Measurements from ENCODE around the gene DPP6.

The DPP6 gene

GRCh38 chr7:154898973-154899855 lies 847.0 kb downstream of the DPP6 start:
- H3K4me3 ChIP-seq (ENCODE audit: low read depth, low read length), result no peak overlapping the region

- H3K4me3 ChIP-seq (ENCODE audit: low read depth, low read length), result no peak overlapping the region
Measured at GRCh38 chr7:154899862-154900261, 847.7 kb downstream of the DPP6 start.

DNA sequence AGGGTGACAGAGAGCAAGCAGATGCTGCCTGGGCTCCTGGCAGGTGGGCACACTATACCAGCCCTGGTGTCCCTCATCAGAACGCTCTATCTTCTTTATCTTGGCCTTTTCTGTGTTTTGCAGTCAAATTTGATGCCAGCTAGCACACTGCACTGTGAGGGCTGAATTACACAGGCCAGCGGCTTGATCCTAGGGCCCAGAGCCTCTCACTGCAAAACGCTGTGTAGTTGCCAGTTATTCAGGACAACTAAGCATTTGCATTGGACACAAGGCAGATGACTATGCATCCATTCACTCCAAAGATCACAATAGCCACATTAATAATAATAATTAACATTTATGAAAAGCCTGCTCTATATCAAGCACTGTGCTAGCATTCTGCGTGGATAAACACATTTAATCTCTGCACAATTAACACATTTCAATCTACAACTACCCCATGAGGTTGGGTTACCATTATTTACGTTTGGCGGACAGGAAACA lies 850.4 kb downstream of the DPP6 start:
- no peak overlapping the region for H3K4me3 ChIP-seq (ENCODE audit: low read depth, low read length)

DNA sequence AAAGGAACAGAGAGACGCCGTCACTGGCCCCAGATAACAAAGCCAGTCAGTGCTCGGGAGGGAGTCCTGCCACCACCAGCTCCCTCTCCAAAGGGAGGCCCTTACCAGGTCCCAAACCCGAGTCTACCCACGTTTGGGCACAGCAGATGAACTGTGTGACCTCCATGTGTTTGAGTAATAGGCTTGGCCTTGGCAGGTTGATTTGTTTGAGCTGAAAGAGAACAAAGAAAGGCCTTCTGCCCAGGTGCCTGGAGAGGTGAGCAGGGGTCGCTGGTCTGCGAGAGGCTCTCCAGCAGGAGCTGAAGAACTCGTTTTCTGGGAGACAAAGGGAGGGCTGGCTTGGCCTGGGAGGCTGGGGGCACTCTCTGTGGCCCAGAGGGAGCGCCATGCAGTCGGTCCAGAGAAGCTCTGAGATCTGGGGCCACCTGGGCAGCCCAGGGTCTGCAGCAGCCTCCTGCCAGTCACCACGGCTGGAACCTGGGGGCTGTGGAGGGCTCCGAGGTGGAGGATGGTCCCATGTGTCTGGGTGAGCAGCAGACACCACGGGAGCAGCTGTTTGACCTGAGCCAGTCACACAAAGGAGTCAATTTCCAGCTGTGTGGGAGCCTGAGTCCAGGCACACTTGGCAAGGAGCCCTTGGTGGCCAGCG lies 851.0 kb downstream of the DPP6 start:
- H3K4me3 ChIP-seq (ENCODE audit: low read depth, low read length), result no peak overlapping the region

DNA sequence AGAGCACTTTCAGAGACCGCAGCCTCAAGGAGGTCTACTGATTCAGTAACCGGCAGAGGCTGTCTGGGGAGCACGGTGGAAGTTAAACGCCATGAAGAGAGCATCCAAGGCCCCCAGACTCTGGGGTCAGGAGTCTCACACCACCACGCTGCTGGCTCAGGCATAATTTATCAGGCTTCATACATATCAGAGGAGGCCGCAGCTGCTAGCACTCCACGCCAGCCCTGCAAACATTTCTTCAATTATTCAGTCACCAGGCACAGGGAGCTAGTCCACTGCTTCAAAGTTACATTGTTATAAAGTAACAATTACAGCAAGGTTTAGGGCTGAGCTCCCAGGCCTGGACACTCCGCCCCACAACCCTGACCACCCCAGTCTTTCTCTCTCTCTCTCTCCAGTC lies 852.9 kb downstream of the DPP6 start:
- no peak overlapping the region for H3K4me3 ChIP-seq (ENCODE audit: low read depth, low read length)

- no peak overlapping the region for H3K4me3 ChIP-seq (ENCODE audit: low read depth, low read length)
Measured at GRCh38 chr7:154905615-154906014, 853.4 kb downstream of the DPP6 start.

DNA sequence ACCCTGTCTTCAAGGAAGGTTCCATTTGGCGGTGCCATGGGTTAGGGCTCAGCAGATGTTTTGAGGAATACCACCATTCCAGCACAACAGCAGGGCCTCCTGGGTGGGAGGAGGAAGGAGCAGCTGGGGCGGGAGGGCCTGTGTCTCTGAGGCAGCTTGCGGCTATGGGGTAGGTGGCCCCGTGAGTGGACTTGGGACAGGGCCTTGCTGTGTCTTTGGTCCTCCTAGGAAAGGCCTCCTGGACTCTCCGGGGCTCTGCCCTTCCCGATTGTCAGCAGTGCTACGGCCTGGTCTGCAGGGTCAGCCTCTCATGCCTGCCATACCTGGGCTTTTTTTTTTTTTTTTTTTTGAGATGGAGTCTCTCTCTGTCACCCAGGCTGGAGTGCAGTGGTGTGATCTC lies 854.0 kb downstream of the DPP6 start:
- H3K4me3 ChIP-seq (ENCODE audit: low read depth, low read length), result no peak overlapping the region

DNA sequence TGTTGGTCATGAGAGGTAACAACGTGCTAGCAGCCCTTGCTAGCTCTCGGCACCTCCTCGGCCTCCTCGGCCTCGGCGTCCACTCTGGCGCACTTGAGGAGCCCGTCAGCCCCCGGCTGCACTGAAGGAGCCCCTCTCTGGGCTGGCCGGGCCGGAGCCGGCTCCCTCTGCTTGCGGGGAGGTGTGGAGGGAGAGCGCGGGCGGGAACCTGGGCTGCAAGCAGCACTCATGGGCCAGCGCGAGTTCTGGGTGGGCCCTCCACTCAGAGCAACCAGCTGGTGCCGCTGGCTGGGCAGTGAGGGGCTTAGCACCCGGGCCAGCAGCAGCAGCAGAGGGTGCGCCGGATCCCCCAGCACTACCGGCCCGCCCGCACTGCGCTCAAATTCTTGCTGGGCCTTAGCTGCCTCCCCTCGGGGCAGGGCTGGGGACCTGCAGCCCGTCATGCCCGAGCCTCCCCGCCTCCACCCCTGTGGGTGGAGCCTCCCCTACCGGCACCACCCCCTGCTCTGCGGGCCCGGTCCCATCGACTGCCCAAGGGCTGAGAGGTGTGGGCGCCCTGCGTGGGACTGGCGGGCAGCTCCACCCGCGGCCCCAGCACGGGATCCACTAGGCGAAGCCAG lies 854.6 kb downstream of the DPP6 start:
- no peak overlapping the region for H3K4me3 ChIP-seq (ENCODE audit: low read depth, low read length)

- no peak overlapping the region for H3K4me3 ChIP-seq (ENCODE audit: low read depth, low read length)
Measured at GRCh38 chr7:154907651-154908620, 855.7 kb downstream of the DPP6 start.

DNA sequence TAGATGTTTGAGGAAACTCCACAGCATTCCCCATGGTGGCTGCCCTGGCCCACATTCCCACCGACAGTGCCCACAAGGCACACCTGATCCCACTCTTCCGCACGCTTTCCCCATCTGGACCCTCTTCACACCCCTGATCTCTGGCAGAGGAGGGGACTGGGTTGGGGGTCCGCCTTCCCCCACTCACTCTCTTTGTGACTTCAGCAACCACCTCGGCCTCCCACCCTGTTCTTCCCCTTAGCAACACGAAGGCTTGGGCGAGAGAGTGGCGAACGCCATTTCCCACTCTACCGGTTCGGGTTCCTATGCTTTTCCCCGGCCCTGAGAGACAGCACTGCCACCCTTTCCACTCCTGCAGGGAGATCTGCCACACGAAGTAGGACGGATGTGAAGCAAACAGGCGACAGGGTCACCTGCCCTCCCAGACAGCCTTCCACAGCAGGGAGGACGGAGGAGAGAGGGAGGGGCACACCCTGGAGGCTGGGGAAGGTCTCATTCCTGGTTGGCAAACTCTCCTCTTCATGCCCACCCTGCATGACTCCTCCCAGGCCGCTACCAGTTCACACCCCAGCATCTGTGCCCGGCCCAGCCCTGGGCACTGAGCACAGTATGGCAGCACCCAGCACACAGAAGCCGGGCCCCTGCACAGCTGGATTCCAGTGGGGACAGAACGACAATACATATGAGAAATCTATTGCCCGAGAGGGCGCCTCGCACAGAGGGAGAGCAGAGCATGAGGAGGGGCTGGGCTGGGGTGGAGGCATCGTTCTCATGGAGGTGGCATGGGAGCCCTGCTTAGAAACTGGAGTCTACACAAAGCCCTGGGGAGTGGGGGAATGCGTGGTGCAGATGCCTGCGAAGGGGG lies 857.3 kb downstream of the DPP6 start:
- no peak overlapping the region for H3K4me3 ChIP-seq (ENCODE audit: low read depth, low read length)

- no peak overlapping the region for H3K4me3 ChIP-seq (ENCODE audit: low read depth, low read length)
Measured at GRCh38 chr7:154910125-154910524, 857.9 kb downstream of the DPP6 start.

DNA sequence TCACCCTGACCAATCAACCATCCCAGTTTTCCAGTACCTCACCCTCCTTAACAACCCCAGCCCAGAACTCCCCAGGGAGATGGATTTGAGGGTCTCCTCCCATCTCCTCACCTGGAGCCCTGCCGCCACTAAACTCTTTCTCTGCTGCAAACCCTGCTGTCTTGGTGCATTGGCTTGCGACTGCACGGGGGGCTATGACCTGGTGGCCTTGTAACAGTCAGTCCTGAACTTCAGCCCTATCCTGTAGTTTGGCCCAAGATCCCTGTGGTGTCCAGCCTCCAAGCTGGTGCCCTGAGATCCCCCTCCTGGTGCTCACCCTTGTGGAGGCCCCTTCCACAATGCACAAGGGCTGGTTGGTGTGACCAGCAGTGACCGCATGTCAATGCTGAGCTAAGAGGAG lies 858.8 kb downstream of the DPP6 start:
- no peak overlapping the region for H3K4me3 ChIP-seq (ENCODE audit: low read depth, low read length)

DNA sequence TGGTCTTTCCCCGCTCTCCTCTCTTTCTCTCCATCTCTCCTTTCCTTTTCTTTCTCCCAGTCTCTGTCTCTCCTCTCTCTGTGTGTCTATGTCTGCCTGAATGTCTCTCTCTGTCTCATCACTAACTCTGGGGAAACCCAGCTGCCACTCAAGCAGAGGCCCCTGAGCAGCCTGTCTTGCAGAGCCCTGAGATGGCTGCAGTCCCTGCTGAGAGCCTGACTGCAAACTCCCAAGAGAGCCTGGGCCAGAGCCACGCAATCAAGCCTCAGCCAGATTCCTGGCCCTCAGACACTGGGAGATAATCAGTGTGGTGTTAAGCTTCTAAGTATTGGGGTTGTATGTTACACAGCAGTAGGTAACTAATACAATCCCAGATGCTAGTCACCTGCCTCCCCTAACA lies 859.2 kb downstream of the DPP6 start:
- H3K4me3 ChIP-seq (ENCODE audit: low read depth, low read length), result no peak overlapping the region

- H3K4me3 ChIP-seq (ENCODE audit: low read depth, low read length), result no peak overlapping the region
Measured at GRCh38 chr7:154911862-154912455, 859.8 kb downstream of the DPP6 start.

DNA sequence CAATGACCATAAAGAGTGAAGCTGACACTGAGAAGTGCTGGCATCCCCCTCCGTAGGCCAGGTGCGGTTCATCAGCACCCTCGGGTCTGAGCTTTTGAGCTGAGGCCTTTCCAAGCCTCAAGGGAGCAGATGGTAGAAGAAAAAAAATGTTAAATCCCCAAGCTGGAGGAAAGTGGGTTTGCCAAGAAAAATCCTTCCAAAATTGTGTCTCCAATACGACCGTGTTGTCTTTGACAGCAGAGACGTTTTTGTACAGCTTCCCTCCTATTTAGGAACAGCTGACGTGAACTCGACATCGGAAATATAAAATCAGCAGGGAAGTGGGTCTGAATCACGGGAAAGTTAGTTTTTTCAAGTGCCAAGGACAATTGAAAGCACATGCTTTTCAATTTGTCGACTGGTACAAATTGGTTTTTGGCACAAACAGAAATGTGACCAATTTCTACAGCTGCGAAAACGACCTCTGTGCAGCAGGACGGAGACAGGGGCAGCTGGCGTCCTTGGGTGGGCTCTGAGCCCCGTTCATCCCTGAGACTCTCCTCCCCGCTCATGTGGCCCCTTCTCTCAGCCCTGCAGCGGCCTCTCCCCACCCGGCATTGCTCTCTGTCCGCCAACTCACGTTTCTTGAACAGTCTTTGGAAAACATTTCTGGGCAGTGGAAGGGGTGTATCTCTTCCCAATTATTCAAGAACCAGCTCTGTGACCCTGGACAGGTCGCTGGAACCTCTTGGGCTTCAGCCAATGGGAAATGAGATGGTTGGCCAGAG lies 860.9 kb downstream of the DPP6 start:
- no peak overlapping the region for H3K4me3 ChIP-seq (ENCODE audit: low read depth, low read length)

DNA sequence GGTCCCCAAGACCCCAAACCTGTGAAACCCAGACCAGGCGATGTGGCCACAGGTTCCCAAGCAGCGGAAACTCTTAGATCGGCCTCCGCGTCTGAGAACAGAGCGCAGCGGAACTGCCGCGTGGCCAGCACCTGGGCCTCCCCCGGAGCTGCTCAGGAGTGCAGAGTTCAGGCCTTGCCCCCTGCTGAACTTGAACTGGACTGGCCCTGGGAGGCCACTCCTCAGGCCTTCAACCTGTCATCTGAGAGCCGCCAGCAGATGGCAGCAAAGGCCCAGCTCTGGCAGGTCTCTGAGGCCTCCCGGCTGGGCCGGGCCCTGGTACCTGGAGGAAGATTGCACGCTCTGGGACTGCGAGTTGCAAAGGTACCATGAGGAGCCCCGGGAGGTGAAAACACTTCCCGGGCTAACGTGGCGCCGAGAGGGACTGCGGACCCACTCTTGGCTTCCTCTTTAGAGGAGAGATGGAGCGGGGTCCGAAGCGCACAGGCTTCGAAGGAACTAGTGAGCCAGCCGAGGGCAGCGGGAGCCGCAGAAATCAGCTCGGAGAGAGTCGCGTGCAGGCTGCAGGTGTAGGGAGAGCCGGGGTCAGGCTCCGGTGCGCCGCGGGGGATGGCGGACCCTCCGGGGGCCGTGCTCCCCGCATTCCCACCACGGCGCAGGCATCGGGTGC lies 861.6 kb downstream of the DPP6 start:
- no peak overlapping the region for H3K4me3 ChIP-seq (ENCODE audit: low read depth, low read length)

DNA sequence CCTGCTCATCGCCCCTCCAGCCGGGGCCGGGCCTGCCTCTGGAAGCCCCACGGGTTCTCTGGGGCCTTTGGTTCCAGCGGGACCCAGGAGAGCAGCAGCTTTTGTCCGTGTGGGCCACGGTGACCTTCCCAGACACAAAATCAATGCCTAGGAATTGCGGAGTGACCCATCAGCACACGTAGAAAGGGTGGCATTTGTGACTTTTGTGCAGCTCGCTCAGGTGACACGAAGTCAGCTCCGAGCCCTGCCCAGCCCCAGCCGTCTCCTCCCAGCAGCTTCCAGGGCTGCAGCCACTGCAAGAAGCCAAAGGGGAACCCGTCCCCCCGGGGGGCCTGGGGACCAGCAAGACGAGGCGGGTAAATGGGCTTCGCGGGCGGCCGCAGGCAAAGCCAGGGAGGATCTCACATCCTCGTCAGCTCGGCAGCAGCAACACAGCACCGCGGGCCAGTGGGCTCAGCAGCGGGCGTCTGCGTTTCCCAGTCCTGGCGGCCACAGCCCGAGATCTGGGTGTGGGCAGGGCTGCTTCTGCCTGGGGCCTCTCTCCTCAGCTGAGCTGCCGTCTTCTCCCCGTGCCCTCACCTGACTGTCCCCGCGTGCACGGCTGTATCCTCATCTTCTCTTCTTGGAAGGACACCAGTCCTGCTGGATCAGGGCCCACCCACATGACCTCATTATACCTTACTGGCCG lies 862.3 kb downstream of the DPP6 start:
- H3K4me3 ChIP-seq (ENCODE audit: low read depth, low read length), result no peak overlapping the region

- H3K4me3 ChIP-seq (ENCODE audit: low read depth, low read length), result no peak overlapping the region
Measured at GRCh38 chr7:154914996-154915380, 862.8 kb downstream of the DPP6 start.

Data from iPS-11a (cell line).